Measurements from ENCODE around the gene PCDHA4.
"Not testable (repeated sequence)": the region's sequence is repeated elsewhere in the genome, so short reads cannot be mapped to it uniquely, and the experiment has no call there.

GRCh38 chr5:140822969-140823368 is 16.1 kb downstream of the PCDHA4 start:
- not testable (repeated sequence) for TF ChIP-seq CTCF, POLR2A (IDR thresholded peaks at IDR 0.05)

Measured in testis (tissue), 2 donors.